Fibroblast of peridontal ligament (primary cell): ENCODE measurements around the gene PCIF1.
"Not testable (repeated sequence)": the region's sequence is repeated elsewhere in the genome, so short reads cannot be mapped to it uniquely, and the experiment has no call there.

Source experiments
- DNase-seq: peaks from one replicate; pipeline ENCODE4 v3.0.0-alpha.2; 2010; ENCODE audit errors: extremely low read depth

PCIF1 gene

GRCh38 chr20:45994761-45995493, 60.4 kb downstream of the PCIF1 start:
- DNase-seq: no peak

GRCh38 chr20:45995495-45996097, 61.1 kb downstream of the PCIF1 start:
- not testable (repeated sequence) for DNase-seq

- DNase-seq: no peak
Observed at GRCh38 chr20:45997187-45997586, 62.7 kb downstream of the PCIF1 start.
